VCaP (cell line): ENCODE results near the gene HNRNPA0.

Experiments
- H3K27ac ChIP-seq: fragments of 450-650 bp; 2 replicates; pipeline ENCODE4 v1.5.1; 2017
- TF ChIP-seq, protein P1 (sequence below): fragments of 450-650 bp; conservative IDR thresholded peaks from 2 replicates; pipeline ENCODE4 v1.5.1; 2017; ENCODE audit warnings: mild to moderate bottlenecking, moderate library complexity

HNRNPA0 gene

GRCh38 chr5:137715456-137715855 is 38.7 kb downstream of the HNRNPA0 start:
- H3K27ac ChIP-seq, result no peak overlapping the region
- TF ChIP-seq, protein P1, sequence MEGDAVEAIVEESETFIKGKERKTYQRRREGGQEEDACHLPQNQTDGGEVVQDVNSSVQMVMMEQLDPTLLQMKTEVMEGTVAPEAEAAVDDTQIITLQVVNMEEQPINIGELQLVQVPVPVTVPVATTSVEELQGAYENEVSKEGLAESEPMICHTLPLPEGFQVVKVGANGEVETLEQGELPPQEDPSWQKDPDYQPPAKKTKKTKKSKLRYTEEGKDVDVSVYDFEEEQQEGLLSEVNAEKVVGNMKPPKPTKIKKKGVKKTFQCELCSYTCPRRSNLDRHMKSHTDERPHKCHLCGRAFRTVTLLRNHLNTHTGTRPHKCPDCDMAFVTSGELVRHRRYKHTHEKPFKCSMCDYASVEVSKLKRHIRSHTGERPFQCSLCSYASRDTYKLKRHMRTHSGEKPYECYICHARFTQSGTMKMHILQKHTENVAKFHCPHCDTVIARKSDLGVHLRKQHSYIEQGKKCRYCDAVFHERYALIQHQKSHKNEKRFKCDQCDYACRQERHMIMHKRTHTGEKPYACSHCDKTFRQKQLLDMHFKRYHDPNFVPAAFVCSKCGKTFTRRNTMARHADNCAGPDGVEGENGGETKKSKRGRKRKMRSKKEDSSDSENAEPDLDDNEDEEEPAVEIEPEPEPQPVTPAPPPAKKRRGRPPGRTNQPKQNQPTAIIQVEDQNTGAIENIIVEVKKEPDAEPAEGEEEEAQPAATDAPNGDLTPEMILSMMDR, result no peak

- no peak overlapping the region for H3K27ac ChIP-seq
- TF ChIP-seq, protein P1, result no peak
Observed at GRCh38 chr5:137714946-137715345, 39.2 kb downstream of the HNRNPA0 start.

DNA sequence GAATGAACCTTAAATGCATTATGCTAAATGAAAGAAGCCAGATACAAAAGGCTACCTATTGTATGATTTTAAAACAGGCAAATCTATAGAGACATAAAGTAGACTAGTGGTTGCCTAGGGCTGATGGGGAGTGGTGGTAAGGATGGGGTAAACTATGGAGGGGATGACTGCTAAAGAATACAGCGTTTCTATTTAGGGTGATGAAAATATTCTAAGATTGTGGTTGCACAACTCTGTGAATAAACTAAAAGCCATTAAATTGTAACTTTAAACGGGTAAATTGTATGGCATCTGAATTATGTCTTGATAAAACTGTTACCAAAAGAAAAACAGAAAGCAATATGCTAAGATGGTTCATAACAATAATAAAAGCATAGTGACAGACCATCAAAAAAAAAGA is 39.7 kb downstream of the HNRNPA0 start:
- TF ChIP-seq, protein P1, result no peak
- no peak overlapping the region for H3K27ac ChIP-seq

DNA sequence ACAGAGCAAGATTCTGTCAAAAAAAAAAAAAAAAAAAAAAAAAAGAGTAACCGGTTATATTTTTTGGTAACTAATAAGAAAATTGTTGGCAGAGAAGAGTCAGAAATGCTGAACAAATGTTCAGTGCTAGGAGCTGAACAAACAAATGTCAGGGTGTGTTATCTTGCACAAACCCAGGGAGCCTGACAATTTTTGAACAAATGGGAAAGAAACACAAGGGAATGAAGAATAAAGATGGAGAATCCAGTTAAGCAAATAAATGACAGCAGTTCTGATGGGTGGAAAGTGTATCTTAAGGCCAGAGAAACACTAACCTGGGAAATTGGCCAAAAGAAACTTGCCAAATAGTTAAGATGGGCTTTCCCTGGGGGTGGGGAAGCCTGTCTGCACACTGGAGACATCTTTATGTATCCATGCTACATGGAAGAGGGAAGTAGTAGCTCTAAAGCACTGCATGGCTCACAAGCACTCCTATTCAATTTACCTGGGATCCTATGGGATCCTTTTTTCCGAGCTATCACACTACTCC is 42.0 kb downstream of the HNRNPA0 start:
- TF ChIP-seq, protein P1, result no peak
- no peak overlapping the region for H3K27ac ChIP-seq

- TF ChIP-seq, protein P1, result no peak
Observed at GRCh38 chr5:137710086-137710485, 44.1 kb downstream of the HNRNPA0 start.

GRCh38 chr5:137708796-137709559 is 45.2 kb downstream of the HNRNPA0 start:
- TF ChIP-seq, protein P1, result no peak
- no peak overlapping the region for H3K27ac ChIP-seq

More at GRCh38 chr5:137710086-137710485, 44.1 kb downstream of the HNRNPA0 start:
- no peak overlapping the region for H3K27ac ChIP-seq

DNA sequence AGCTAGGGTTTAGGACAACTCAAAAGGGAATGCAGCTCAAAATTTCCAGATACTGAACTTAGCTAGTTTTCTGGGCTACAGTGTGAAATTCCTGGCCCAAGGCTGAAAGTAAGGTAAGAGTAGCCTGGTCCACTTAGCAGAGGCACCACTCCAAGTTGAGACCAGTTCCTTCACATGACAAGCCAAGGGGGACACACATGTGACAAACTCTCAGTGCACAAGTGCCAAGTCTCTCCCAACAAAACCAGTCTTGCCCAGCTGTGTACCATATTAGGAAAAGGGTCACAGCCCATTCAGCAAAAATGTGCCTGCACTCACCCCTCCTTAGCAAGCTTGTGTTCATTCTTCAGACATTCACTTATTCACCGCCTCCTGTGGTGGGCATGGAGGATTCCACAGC is 46.1 kb downstream of the HNRNPA0 start:
- no peak overlapping the region for H3K27ac ChIP-seq
- TF ChIP-seq, protein P1, result no peak
